Fibroblast of lung (primary cell): ENCODE measurements around the gene SCAF1.

ENCODE experiments used
- CTCF ChIP-seq, 2 donors: IDR thresholded peaks in 1 of 2; conservative IDR thresholded peaks in 1 of 2; 1 replicate in 1 of 2; 2 replicates in 1 of 2; pipeline ENCODE4 v1.5.1; 2011 to 2012; ENCODE audit warnings: low read length in 2 of 2, control low read depth in 1 of 2, inconsistent platforms in 1 of 2, low read depth in 1 of 2, mild to moderate bottlenecking in 1 of 2
- EZH2 ChIP-seq: IDR thresholded peaks from 2 replicates; pipeline ENCODE4 v1.5.1; 2012; ENCODE audit warnings: low read length, control low read depth, mild to moderate bottlenecking; ENCODE audit errors: missing control alignments

GRCh38 chr19:49664171-49665035 lies 22.4 kb downstream of the SCAF1 start:
- TF ChIP-seq CTCF (conservative IDR thresholded peaks at IDR 0.05 in 1 of 2, IDR thresholded peaks at IDR 0.05 in 1 of 2; ENCODE audit: low read depth in 1 of 2, low read length in 2 of 2) = no peak
- TF ChIP-seq EZH2 = no peak
